Activated CD8-positive, alpha-beta memory T cell treated with anti-CD3 and anti-CD28 coated beads for 4 hours (primary cell): ENCODE results near the gene AZU1.

Source experiments
- DNase-seq, 2 donors: peaks; one replicate each; pipeline ENCODE4 v3.0.0-alpha.2; 2020; ENCODE audit warnings: low read depth in 2 of 2

AZU1 gene

GRCh38 chr19:827710-828321 is at the start of gene AZU1:
TSS of gene AZU1 (plus strand) at chr19:827837. CDS start at chr19:827847, 10 bp downstream.
- DNase-seq = no peak

- DNase-seq = no peak
These were observed 48.6 kb upstream of the AZU1 start for GRCh38 chr19:778910-779653.

GRCh38 chr19:780935-781334 is 46.7 kb upstream of the AZU1 start:
- no peak for DNase-seq

- DNase-seq = no peak
These were observed 45.8 kb upstream of the AZU1 start for GRCh38 chr19:781800-782184.

GRCh38 chr19:782185-782877 is 45.3 kb upstream of the AZU1 start:
- DNase-seq = no peak

- no peak for DNase-seq
These were observed 44.6 kb upstream of the AZU1 start for GRCh38 chr19:782878-783668.

GRCh38 chr19:784541-784940 is 43.1 kb upstream of the AZU1 start:
- DNase-seq = no peak

GRCh38 chr19:787536-787935 is 40.1 kb upstream of the AZU1 start:
- DNase-seq = no peak

- DNase-seq = no peak
These were observed 39.0 kb upstream of the AZU1 start for GRCh38 chr19:788686-788982.

GRCh38 chr19:788983-789700 is 38.5 kb upstream of the AZU1 start:
- no peak for DNase-seq

GRCh38 chr19:789701-790060 is 38.0 kb upstream of the AZU1 start:
- no peak for DNase-seq

GRCh38 chr19:791007-791566 is 36.5 kb upstream of the AZU1 start:
- DNase-seq = no peak

GRCh38 chr19:791567-792305 is 35.9 kb upstream of the AZU1 start:
- DNase-seq = no peak

GRCh38 chr19:792306-792885 is 35.2 kb upstream of the AZU1 start:
- no peak for DNase-seq

GRCh38 chr19:793806-794205 is 33.8 kb upstream of the AZU1 start:
- no peak for DNase-seq

GRCh38 chr19:795073-795611 is 32.5 kb upstream of the AZU1 start:
- no peak for DNase-seq

GRCh38 chr19:795691-796581 is 31.7 kb upstream of the AZU1 start:
- DNase-seq = no peak

GRCh38 chr19:796692-797527 is 30.7 kb upstream of the AZU1 start, which contains the start of gene PTBP1:
TSS of gene PTBP1 (plus strand) at chr19:797452. CDS start at chr19:797498, 46 bp downstream.
- DNase-seq = peak; percentile 99 to 100
